K562 (cell line): Measurements from ENCODE around the gene ZKSCAN4. TPM values are rescaled to one million over a fixed set of nuclear protein-coding genes. Genes with fewer than 3 reads are reported as not detected.

Experiments used
- CBX5 ChIP-seq: IDR thresholded peaks from 2 replicates; pipeline ENCODE4 v1.6.1; 2014; ENCODE audit warnings: low read depth, borderline replicate concordance
- HNRNPL ChIP-seq: fragments of 200-400 bp; formaldehyde crosslinking; IDR thresholded peaks from 2 replicates; pipeline ENCODE4 v1.6.1; 2017; ENCODE audit warnings: low read depth, mild to moderate bottlenecking, low read length
- MCM5 ChIP-seq: fragments of 450-650 bp; IDR thresholded peaks from 2 replicates; pipeline ENCODE4 v1.6.1; 2016; ENCODE audit warnings: low read depth
- PHB2 ChIP-seq: fragments of 450-650 bp; IDR thresholded peaks from 2 replicates; pipeline ENCODE4 v1.6.1; 2017; ENCODE audit warnings: low read depth
- RERE ChIP-seq: sonication (generic); formaldehyde crosslinking; IDR thresholded peaks from 2 replicates; pipeline ENCODE4 v1.8.0; 2023; ENCODE audit warnings: missing genetic modification reagents, mild to moderate bottlenecking, borderline replicate concordance
- TARDBP ChIP-seq: fragments of 450-650 bp; IDR thresholded peaks from 2 replicates; pipeline ENCODE4 v1.6.1; 2016
- THRA ChIP-seq: fragments of 450-650 bp; IDR thresholded peaks from 2 replicates; pipeline ENCODE4 v1.6.1; 2017; ENCODE audit warnings: mild to moderate bottlenecking, moderate library complexity
- ZNF24 ChIP-seq: fragments of 450-650 bp; IDR thresholded peaks from 2 replicates; pipeline ENCODE4 v1.6.1; 2016
- ZNF436 ChIP-seq: fragments of 250-450, 450-650 bp; sonication (Bioruptor Pico); formaldehyde crosslinking; IDR thresholded peaks from 2 replicates; pipeline ENCODE4 v1.7.0; 2020; ENCODE audit warnings: mild to moderate bottlenecking
- polyA plus RNA-seq, 8 experiments: library from polyadenylated mRNA; depleted of rRNA in 4 of 8; stranded (reverse) in 5 of 8; unstranded in 3 of 8; fragments of >200 nt; fragmentation: Nextera tagmentation in 2 of 8; fragmentation: Illumina TruSeq in 1 of 8; extraction: Ambion mirVana in 2 of 8; extraction: Trizol in 1 of 8; gene quantifications; 2 replicates each; pipeline versions ENCODE4 v1.2.1 to v1.2.3, GENCODE V29; 2011 to 2014; ENCODE audit warnings: inconsistent platforms in 1 of 8, missing spikeins in 1 of 8
- total RNA-seq, 7 experiments: library from RNA; depleted of rRNA in 6 of 7; stranded (reverse); fragments of >200 nt in 6 of 7; fragmentation: Illumina TruSeq in 2 of 7; extraction: Trizol in 2 of 7; gene quantifications; 2 replicates each; pipeline versions ENCODE4 v1.2.1 to v1.2.3, GENCODE V29; 2011 to 2021; ENCODE audit warnings: low replicate concordance in 1 of 7
- TF ChIP-seq, protein P1 (sequence below): fragments of 250-450 bp; sonication (Bioruptor Pico); IDR thresholded peaks from 2 replicates; pipeline ENCODE4 v1.5.0; 2020; ENCODE audit warnings: mild to moderate bottlenecking, borderline replicate concordance
- TF ChIP-seq, protein P2 (sequence below): sonication (generic); formaldehyde crosslinking; IDR thresholded peaks from 2 replicates; pipeline ENCODE4 v1.5.0; 2020; ENCODE audit warnings: missing genetic modification reagents
- TF ChIP-seq, protein P3 (sequence below), 2 experiments: fragments of 250-450 bp in 1 of 2; fragments of 450-650 bp in 1 of 2; sonication (Bioruptor Pico) in 1 of 2; IDR thresholded peaks; 2 replicates each; pipeline versions ENCODE4 v1.6.1 to v1.8.0; 2016 to 2021; ENCODE audit warnings: mild to moderate bottlenecking in 2 of 2, moderate library complexity in 2 of 2, missing compliant biosample characterization in 1 of 2, missing genetic modification characterization in 1 of 2
- TF ChIP-seq, protein P4 (sequence below): fragments of 250-450 bp; sonication (Bioruptor Pico); IDR thresholded peaks from 2 replicates; pipeline ENCODE4 v1.8.0; 2022; ENCODE audit warnings: moderate library complexity, mild to moderate bottlenecking, inconsistent platforms

Gene ZKSCAN4
- total and polyA plus RNA-seq, 9 of the 15 experiments (the other 6 are each of a cell fraction or from before 2014, with no cell fraction given) = 1.2 to 5.3 (median 4.7) TPM

DNA sequence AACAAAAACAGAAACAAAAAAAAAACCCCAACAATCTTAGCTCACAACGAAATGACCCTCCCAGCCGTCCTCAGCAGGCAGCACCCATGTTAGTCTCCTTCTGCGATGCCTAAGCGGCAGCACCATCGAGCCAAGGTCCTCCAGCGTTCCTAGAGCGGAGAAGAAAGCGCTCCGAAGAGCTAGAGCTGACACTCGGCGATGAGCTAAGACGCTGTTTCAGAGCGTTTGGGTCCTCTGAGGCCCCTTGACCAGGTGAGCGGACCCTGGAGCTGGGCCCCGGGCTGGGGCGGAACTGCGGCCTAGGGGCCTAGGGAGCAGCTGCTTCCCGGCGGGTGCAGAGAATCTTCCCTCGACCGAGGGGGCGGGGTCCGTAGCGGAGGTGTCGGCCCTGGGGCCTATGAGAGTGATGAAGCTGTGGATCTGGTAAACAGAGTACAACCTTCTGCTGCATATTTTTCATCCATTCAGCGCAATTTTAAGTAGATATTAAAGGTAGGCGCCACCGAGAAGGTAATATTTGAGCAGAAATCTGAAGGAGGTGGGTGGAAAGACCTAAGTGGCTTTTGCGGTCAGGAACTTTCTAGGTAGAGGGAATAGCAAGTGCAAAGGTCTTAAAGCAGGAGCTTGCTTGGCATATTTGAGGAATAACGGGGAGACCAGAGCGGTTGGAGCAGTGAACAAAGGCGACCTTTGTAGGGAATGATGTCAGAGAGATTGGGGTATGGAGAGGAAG lies 15.1 kb upstream of the ZKSCAN4 start, which contains the start of gene ZSCAN26 (continued):
- no peak for TF ChIP-seq THRA
- TF ChIP-seq PHB2 = peak; percentile 32; the same call in 1 of the 2 replicates
- no peak for TF ChIP-seq MCM5
- peak; percentile 64; the same call in 1 of the 2 replicates for TF ChIP-seq ZNF436 (CRISPR knock-in tag)
- TF ChIP-seq, protein P1, sequence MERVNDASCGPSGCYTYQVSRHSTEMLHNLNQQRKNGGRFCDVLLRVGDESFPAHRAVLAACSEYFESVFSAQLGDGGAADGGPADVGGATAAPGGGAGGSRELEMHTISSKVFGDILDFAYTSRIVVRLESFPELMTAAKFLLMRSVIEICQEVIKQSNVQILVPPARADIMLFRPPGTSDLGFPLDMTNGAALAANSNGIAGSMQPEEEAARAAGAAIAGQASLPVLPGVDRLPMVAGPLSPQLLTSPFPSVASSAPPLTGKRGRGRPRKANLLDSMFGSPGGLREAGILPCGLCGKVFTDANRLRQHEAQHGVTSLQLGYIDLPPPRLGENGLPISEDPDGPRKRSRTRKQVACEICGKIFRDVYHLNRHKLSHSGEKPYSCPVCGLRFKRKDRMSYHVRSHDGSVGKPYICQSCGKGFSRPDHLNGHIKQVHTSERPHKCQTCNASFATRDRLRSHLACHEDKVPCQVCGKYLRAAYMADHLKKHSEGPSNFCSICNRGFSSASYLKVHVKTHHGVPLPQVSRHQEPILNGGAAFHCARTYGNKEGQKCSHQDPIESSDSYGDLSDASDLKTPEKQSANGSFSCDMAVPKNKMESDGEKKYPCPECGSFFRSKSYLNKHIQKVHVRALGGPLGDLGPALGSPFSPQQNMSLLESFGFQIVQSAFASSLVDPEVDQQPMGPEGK (CRISPR knock-in tag) = no peak
- TF ChIP-seq, protein P2, sequence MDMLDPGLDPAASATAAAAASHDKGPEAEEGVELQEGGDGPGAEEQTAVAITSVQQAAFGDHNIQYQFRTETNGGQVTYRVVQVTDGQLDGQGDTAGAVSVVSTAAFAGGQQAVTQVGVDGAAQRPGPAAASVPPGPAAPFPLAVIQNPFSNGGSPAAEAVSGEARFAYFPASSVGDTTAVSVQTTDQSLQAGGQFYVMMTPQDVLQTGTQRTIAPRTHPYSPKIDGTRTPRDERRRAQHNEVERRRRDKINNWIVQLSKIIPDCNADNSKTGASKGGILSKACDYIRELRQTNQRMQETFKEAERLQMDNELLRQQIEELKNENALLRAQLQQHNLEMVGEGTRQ (CRISPR knock-in tag) = no peak
- TF ChIP-seq, protein P3, sequence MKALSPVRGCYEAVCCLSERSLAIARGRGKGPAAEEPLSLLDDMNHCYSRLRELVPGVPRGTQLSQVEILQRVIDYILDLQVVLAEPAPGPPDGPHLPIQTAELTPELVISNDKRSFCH (CRISPR knock-in tag; IDR thresholded peaks at IDR 0.05) = no peak
- TF ChIP-seq, protein P3 (tag; IDR thresholded peaks at IDR 0.05) = peak; percentile 75; the same call in 1 of the 2 replicates
- TF ChIP-seq RERE (CRISPR knock-in tag) = no peak
- TF ChIP-seq, protein P4, sequence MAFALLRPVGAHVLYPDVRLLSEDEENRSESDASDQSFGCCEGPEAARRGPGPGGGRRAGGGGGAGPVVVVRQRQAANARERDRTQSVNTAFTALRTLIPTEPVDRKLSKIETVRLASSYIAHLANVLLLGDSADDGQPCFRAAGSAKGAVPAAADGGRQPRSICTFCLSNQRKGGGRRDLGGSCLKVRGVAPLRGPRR (CRISPR knock-in tag) = no peak
- TF ChIP-seq HNRNPL = no peak
- peak; percentile 33; the same call in 1 of the 2 replicates for TF ChIP-seq ZNF24
- no peak for TF ChIP-seq TARDBP
- no peak for TF ChIP-seq CBX5
